GM12801 (cell line): ENCODE results near the gene PPP6R2.

ENCODE experiments used
- TF ChIP-seq, protein P1 (sequence below): IDR thresholded peaks from one replicate; pipeline ENCODE4 v1.5.1; 2011; ENCODE audit warnings: control low read depth; ENCODE audit not compliant: insufficient read length; ENCODE audit errors: extremely low read depth

The PPP6R2 gene

DNA sequence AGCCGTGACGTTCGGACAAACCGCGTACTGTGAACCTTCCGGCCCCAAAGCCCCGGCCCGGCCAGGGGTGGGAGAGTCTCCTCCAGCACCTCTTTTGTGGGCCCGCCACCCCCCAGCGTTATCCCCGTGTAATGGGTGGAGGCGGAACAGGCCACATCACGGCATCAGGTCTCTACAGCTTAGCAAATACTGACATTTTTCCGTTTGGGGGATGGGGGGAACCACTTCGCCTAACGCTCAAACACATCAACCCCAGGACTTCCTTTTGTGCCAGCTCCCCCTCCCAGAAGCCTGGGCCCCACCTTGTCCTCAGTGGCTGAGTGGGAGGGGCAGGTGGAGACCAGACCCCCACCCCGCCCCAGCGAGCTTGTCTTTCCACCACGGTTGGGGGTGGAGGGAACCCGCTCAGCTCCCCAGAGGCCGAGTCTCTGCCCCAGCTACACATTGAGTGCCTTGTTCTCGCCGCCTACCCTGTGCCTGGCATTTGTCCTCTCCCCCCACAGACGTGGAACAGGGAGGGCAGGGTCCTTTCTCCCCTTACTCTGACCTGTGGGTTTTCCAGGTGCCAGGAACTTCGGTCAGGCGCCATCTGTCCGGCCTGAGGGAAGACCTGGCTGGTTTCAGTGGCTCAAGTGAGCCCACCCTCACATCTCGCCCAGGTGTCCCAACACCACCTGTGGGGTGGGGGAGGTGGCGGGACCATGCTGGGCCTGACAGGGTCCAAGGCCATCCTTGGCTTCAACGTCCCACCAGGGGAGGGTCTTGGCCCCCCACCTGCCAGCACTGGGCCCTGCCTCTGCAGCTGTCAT lies 102.1 kb downstream of the PPP6R2 start:
- TF ChIP-seq, protein P1, sequence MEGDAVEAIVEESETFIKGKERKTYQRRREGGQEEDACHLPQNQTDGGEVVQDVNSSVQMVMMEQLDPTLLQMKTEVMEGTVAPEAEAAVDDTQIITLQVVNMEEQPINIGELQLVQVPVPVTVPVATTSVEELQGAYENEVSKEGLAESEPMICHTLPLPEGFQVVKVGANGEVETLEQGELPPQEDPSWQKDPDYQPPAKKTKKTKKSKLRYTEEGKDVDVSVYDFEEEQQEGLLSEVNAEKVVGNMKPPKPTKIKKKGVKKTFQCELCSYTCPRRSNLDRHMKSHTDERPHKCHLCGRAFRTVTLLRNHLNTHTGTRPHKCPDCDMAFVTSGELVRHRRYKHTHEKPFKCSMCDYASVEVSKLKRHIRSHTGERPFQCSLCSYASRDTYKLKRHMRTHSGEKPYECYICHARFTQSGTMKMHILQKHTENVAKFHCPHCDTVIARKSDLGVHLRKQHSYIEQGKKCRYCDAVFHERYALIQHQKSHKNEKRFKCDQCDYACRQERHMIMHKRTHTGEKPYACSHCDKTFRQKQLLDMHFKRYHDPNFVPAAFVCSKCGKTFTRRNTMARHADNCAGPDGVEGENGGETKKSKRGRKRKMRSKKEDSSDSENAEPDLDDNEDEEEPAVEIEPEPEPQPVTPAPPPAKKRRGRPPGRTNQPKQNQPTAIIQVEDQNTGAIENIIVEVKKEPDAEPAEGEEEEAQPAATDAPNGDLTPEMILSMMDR, result no peak

DNA sequence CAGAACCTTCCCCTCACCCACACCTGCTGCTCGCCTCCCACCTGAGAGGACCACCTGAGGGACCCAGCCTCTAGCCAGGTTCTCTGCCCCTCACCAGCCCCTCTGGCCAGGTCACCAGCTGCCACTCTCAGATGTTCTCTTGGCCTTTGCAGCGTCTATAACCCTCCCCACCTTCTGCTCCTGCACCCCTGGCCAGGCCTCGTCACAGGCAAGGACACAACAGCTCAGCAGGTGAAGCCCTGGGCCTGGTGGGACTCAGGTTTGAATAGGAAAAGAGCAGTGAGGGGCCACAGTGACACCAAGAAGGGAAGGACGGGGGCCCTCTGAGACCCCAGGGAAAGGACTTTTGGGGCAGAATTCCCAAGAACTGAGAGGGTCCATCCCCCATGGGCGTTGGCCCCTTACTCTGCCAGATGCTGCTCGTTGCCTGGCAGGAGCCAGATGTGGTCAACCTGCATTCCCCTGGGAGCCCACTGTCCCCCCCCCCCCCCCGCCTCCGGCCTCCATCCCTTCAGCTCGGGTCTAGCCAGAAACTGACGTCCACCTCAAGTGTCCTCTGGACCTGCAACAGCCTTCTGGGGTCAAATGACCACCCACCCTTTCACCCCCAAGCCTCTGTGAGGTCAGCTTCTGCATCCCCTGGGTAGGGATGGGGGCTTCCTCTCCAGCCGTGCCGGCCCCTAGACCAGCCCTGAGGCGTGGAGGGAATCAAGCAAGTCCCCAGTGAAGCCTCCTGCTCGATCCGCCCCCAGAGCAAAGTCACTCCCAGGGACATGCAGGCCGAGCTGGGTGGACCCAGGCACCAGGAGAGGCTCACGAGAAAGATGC lies 103.0 kb downstream of the PPP6R2 start:
- TF ChIP-seq, protein P1, result no peak

DNA sequence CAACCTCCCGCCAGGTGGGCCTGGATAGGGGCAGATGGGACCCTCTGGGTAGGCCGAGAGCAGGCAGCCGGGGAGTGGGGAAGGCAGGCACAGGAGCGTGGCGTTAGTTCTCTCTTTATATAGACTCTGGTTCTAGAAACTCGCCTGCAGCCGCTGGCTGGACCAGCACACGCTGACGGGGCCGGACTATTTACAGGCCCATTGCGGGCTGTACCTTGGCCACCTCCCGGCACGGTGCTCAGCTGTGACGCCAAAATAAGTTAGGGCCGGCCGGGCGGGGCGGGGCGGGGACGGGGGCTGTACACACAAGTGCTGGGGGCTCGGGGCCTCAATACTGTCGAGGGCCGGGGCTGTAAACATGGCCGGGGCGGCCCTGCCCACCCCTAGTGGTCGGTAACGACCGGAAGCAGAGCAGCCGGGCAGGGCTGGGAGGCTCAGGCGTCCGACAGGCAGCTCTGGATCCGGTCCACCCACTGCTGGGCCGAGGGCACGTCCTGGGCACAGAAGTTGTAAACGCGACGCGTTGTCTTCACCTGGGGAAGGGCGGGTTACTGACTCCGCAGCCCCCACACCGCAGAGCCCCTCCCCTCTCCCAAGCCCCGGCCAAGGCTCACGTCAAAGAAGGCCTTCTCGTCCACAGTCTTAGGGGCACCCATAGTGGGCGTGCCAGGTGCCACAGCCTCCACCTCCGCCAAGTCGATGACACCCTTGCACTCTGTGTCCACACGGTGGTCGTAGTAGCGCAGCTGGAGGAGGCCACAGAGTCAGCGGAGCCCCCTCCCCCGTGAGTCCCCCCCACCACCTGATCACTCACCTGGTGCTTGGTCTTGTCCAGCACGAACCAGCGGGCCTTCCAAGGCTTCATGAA lies 103.8 kb downstream of the PPP6R2 start:
- TF ChIP-seq, protein P1, result no peak

DNA sequence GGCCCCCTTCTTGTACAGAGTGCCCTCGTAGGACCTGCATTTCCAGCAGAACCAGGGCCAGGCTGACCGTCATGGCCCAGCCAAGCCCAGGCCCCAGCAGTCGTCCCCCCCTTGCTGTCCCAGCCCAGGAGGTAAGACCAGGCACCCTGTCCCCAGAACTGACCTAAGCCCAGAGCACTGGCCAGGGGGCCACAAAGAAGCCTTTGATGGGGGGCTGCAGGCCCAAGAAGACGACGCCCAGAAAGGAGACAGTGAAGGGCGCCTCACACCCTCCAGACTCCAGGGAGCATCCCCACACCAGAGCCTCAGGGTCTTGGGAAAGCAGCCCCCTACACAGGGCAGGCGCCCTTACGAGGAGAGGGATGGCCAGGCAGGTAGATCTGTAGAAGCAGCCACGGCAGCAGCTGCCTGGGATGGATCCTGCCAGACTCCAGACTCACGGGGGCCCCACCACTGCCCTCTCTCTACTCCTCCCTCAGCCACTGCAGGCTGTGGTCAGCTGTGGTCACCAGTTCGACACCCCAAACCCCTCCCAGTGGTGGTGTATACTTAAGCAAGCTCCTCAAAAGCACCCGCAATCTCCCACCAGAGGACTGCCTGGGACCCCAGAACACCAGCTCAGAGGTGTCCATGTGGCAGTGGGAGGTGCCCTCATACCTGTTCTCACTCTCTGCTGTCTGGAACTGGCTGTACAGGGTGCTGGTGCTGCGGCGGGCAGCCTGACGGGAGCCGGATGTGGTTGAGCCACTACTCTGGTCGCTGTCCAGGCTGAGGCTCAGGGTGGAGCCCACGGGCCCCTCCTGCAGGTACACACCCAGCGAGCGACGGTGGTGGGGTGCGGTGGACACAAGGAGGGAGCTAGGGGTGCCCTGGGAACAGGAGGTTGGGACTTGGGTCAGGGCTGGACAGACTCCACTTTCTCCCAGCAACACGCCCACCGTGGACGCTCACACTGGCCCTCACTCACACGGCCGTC lies 104.7 kb downstream of the PPP6R2 start:
- TF ChIP-seq, protein P1, result no peak

DNA sequence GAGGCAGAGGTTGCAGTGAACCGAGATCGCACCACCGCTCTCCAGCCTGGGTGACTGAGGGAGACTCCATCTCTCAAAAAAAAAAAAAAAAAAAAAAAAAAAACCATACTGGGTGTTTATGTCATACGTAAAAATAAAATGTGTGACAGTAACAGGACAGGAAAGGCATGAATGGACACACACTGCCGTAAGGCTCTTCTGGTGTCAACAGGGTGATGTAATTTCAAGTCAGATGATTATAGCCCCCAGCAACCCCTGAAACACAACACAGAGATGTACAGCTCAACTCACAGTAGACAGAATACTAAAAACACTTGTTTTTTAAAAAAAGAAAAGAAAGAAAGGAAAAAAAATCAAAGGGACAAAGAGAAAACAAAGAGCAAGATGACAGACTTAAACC lies 109.5 kb downstream of the PPP6R2 start:
- TF ChIP-seq, protein P1, result no peak

DNA sequence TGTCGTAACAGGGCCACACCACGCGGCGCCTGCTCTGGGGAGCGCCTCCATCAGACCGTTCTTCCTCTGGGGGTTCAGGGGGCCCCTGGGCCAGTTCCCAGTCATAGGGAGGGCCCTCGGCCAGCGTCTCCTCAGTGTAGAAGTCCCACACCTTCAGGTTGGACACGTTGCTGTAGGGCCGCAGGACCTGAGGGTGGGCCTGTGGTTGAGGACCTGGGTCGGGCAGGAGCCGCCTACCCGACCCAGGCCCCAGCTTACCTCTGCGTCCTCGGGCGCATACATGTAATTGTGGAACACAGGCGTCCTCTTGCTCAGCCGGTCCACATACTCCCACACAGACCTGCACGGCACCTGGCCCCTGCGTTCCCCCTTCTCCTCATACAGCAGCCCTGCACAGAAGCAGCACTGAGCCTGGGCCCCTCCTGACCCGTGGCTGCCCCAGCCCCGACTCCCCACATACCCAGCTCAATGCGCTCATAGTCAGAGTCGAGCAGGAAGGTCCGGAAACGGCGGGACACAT lies 111.5 kb downstream of the PPP6R2 start:
- TF ChIP-seq, protein P1, result no peak
